Endodermal cell (in vitro differentiated cells): ENCODE measurements around the gene ADAMTS4. TPM values are rescaled to one million over a fixed set of nuclear protein-coding genes. Genes with fewer than 3 reads are reported as not detected.

Source experiments
- DNase-seq: peaks from one replicate; pipeline ENCODE4 v3.0.0-alpha.2; 2017
- H3K27ac ChIP-seq: 2 replicates; pipeline ENCODE4 v1.5.1; 2013; ENCODE audit warnings: mild to moderate bottlenecking, low read depth, low read length, moderate library complexity
- H3K27me3 ChIP-seq: 2 replicates; pipeline ENCODE4 v1.6.1; 2013; ENCODE audit warnings: mild to moderate bottlenecking, low read length, moderate library complexity; ENCODE audit not compliant: insufficient read depth, control insufficient read depth, poor library complexity, severe bottlenecking
- H3K36me3 ChIP-seq: 2 replicates; pipeline ENCODE4 v1.7.0; 2013; ENCODE audit warnings: mild to moderate bottlenecking, low read length, moderate library complexity; ENCODE audit not compliant: control insufficient read depth, insufficient read depth
- H3K4me1 ChIP-seq: one replicate; pipeline ENCODE4 v1.7.0; 2013; ENCODE audit warnings: low read length; ENCODE audit not compliant: control insufficient read depth, insufficient read depth
- H3K4me3 ChIP-seq: 2 replicates; pipeline ENCODE4 v1.5.1; 2013; ENCODE audit warnings: mild to moderate bottlenecking, low read length, moderate library complexity
- H3K9ac ChIP-seq: 2 replicates; pipeline ENCODE4 v1.6.1; 2013; ENCODE audit warnings: mild to moderate bottlenecking, low read length, moderate library complexity; ENCODE audit not compliant: poor library complexity, severe bottlenecking; ENCODE audit errors: extremely low read depth
- H3K9me3 ChIP-seq: 2 replicates; pipeline ENCODE4 v1.6.1; 2013; ENCODE audit warnings: mild to moderate bottlenecking, low read length, moderate library complexity; ENCODE audit not compliant: control insufficient read depth
- H3K27ac Mint-ChIP-seq: 2 replicates; pipeline ENCODE4 v1.8.0; 2020; ENCODE audit warnings: mixed read lengths
- H3K27me3 Mint-ChIP-seq: 2 replicates; pipeline ENCODE4 v1.8.0; 2021; ENCODE audit warnings: mild to moderate bottlenecking, mixed read lengths; ENCODE audit not compliant: insufficient read depth
- H3K36me3 Mint-ChIP-seq: 2 replicates; pipeline ENCODE4 v1.8.0; 2020; ENCODE audit warnings: low read depth, mixed read lengths
- H3K4me1 Mint-ChIP-seq: 2 replicates; pipeline ENCODE4 v1.8.0; 2020; ENCODE audit warnings: mixed read lengths
- H3K4me3 Mint-ChIP-seq: 2 replicates; pipeline ENCODE4 v1.8.0; 2020; ENCODE audit warnings: mild to moderate bottlenecking, moderate library complexity, mixed read lengths
- H3K9me3 Mint-ChIP-seq: 2 replicates; pipeline ENCODE4 v1.8.0; 2020; ENCODE audit warnings: mild to moderate bottlenecking, mixed read lengths
- CTCF ChIP-seq: fragments of 200-600 bp; sonication (generic); conservative IDR thresholded peaks from 2 replicates; pipeline ENCODE4 v1.5.0; 2021; ENCODE audit warnings: antibody characterized with exemption, mild to moderate bottlenecking
- WGBS, 2 experiments: methylation state at CpG; one replicate each; pipeline versions ENCODE4 v1.1.5 to v1.1.7; 2013; ENCODE audit warnings: missing lambda C conversion rate in 2 of 2, mixed read lengths in 1 of 2; ENCODE audit not compliant: insufficient coverage in 1 of 2, insufficient read length in 1 of 2; 5-methylcytosine and 5-hydroxymethylcytosine counted together
- long read RNA-seq, 4 experiments: library from polyadenylated mRNA in 2 of 4; library from RNA in 1 of 4; library from capped mRNA in 1 of 4; stranded (forward) in 3 of 4; unstranded in 1 of 4; transcript quantifications; one replicate each; pipeline ENCODE4 v2.0.0, GENCODE V29; 2020 to 2021; ENCODE audit warnings: inconsistent platforms in 1 of 4
- polyA plus RNA-seq, 2 experiments: library from polyadenylated mRNA; stranded (reverse); fragments of 50-300 nt; gene quantifications; one replicate each; pipeline ENCODE4 v1.2.3, GENCODE V29; 2013
- total RNA-seq, 2 donors: library from RNA; stranded (reverse); fragmentation: NEBNext Ultra II Directional in 1 of 2; extraction: Animal tissue kit (Norgen Biotek cat#: 25700) in 1 of 2; gene quantifications; 2 replicates in 1 of 2; 3 replicates in 1 of 2; pipeline ENCODE4 v1.2.1, GENCODE V29; 2021

ADAMTS4 gene
- 1 to 10 TPM; 4.4 to 9.6 TPM for total RNA-seq
- 5.7 TPM for polyA plus RNA-seq (2013, experiment 1 of 2)
- 4.6 TPM for polyA plus RNA-seq (2013, experiment 2 of 2)
- long read RNA-seq, experiment 1: 0 reads
- long read RNA-seq, experiment 2, full-length matches to known transcripts: 10 of 14 reads
- long read RNA-seq, experiment 2, partial matches to known transcripts: 0 of 14 reads
- long read RNA-seq, experiment 2, other reads (novel, unspliced or antisense): 4 of 14 reads
- long read RNA-seq, experiment 3, full-length matches to known transcripts: 10 of 12 reads
- long read RNA-seq, experiment 3, partial matches to known transcripts: 2 of 12 reads
- long read RNA-seq, experiment 3, other reads (novel, unspliced or antisense): 0 of 12 reads
- long read RNA-seq, experiment 4, partial matches to known transcripts: 1 of 1 reads
- long read RNA-seq, experiment 4, other reads (novel, unspliced or antisense): 0 of 1 reads

DNA sequence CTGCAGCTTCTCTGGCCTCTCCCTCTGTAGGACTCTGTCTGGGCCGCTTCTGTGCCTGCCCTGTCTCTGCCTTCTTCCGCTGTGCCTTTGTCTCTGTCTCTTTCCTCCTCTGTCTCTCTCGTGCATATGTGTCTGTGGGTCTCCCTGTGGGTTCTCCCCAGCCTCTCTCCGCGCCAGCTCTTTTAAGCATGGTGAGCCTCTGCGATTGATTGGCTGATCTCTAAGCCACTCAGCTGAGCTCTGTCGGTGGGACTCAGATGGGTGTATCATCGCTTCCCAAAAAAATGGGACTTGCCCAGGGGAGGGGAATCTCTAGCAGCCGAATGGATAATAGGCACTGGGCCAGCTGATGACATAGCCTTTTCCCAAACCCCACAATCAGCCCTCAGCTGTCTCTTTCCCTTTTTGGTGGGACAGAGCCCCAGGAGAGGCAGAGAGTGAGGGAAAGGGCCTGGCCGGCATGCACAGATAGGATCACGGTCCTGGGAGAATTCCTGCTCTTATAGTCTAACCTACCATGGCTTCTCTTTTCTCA is at the start of gene ADAMTS4:
Gene ADAMTS4, minus strand, starts transcription at position 158 of the 535 bp plus-strand sequence. CDS start 427 bp downstream, outside the sequence.
- H3K4me1 Mint-ChIP-seq: peaks cover 50% of the 10 kb centered on the region
- no peaks in the 10 kb centered on the region for H3K9me3 Mint-ChIP-seq
- H3K27ac Mint-ChIP-seq: no peak within 1 kb of the TSS
- H3K4me3 Mint-ChIP-seq: peak within 1 kb of the TSS; percentile 30
- WGBS, 2 experiments: 70 to 85% methylated on average over 8 to 11 of the region's 11 CpGs
- H3K36me3 Mint-ChIP-seq: peaks cover 8% of the 10 kb centered on the region
- no peaks in the 10 kb centered on the region for H3K27me3 Mint-ChIP-seq
- Histone ChIP-seq H3K36me3 (peaks cover 8% of the 10 kb centered on the region), H3K9ac (no peak within 1 kb of the TSS), H3K27me3 (no peaks in the 10 kb centered on the region), H3K9me3 (no peaks in the 10 kb centered on the region), H3K4me1 (peaks cover 18% of the 10 kb centered on the region), H3K27ac (no peak within 1 kb of the TSS), H3K4me3 (no peak within 1 kb of the TSS)
- no peak for TF ChIP-seq CTCF
- peak; percentile 83 for DNase-seq

DNA sequence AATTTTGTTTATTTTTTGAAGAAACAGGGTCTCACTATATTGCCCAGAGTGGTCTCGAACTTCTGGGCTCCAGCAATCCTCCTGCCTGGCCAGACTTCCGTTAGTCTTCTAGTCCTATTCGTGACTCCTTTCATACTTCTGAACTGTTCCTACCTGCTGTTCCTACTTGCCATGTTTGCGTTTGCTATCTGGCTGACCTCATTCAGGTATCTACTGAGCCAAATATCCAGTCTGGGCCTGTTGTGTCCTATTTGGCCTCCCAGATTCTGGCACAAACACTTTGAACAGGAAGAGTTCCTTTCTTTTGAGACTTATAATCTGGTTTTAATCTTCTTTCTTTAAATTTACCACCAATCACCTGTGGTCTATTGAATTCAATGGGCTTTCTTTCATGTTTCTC is 46.0 kb upstream of the ADAMTS4 start:
- DNase-seq: no peak
- H3K9ac ChIP-seq: no peak overlapping the region
- Mint-ChIP-seq H3K4me3 (no peak overlapping the region), H3K4me1 (no peaks in the 10 kb centered on the region), H3K9me3 (peaks cover 2% of the 10 kb centered on the region), H3K36me3 (peaks cover 1% of the 10 kb centered on the region), H3K27ac (no peak overlapping the region), H3K27me3 (peaks cover 7% of the 10 kb centered on the region)
- no peak overlapping the region for H3K27ac ChIP-seq
- TF ChIP-seq CTCF: no peak
- 91 to 98% methylated on average over 4 of the region's 4 CpGs for WGBS, 2 experiments
- H3K4me3 ChIP-seq: no peak overlapping the region
- H3K36me3 ChIP-seq: no peaks in the 10 kb centered on the region
- H3K9me3 ChIP-seq: no peaks in the 10 kb centered on the region
- H3K27me3 ChIP-seq: no peaks in the 10 kb centered on the region
- H3K4me1 ChIP-seq: no peaks in the 10 kb centered on the region

- Histone ChIP-seq H3K4me1 (no peaks in the 10 kb centered on the region), H3K27me3 (no peaks in the 10 kb centered on the region), H3K27ac (no peak overlapping the region), H3K9ac (no peak overlapping the region), H3K9me3 (no peaks in the 10 kb centered on the region), H3K36me3 (no peaks in the 10 kb centered on the region), H3K4me3 (no peak overlapping the region)
- H3K9me3 Mint-ChIP-seq: no peaks in the 10 kb centered on the region
- H3K4me1 Mint-ChIP-seq: no peaks in the 10 kb centered on the region
- no peak overlapping the region for H3K4me3 Mint-ChIP-seq
- no peak for DNase-seq
- H3K27ac Mint-ChIP-seq: no peak overlapping the region
- H3K27me3 Mint-ChIP-seq: peaks cover 4% of the 10 kb centered on the region
- WGBS, 2 experiments: 88 to 100% methylated on average over 1 to 2 of the region's 2 CpGs
- no peak for TF ChIP-seq CTCF
- H3K36me3 Mint-ChIP-seq: no peaks in the 10 kb centered on the region
These were observed 43.5 kb upstream of the ADAMTS4 start for GRCh38 chr1:161242313-161242712.
